RCC 7860 (cell line): Measurements from ENCODE around the gene PSTK.
A peak's percentile ranks its signal among the peaks of the same experiment; 100 is the strongest.

ENCODE experiments used
- DNase-seq: peaks from one replicate; pipeline ENCODE4 v3.0.0-alpha.2; 2015; ENCODE audit warnings: low spot score
- FAIRE-seq: peaks from 2 replicates; lab custom pipeline; 2012; peaks lifted over from hg19 to GRCh38; lab: Jason Lieb, UNC

Gene PSTK

DNA sequence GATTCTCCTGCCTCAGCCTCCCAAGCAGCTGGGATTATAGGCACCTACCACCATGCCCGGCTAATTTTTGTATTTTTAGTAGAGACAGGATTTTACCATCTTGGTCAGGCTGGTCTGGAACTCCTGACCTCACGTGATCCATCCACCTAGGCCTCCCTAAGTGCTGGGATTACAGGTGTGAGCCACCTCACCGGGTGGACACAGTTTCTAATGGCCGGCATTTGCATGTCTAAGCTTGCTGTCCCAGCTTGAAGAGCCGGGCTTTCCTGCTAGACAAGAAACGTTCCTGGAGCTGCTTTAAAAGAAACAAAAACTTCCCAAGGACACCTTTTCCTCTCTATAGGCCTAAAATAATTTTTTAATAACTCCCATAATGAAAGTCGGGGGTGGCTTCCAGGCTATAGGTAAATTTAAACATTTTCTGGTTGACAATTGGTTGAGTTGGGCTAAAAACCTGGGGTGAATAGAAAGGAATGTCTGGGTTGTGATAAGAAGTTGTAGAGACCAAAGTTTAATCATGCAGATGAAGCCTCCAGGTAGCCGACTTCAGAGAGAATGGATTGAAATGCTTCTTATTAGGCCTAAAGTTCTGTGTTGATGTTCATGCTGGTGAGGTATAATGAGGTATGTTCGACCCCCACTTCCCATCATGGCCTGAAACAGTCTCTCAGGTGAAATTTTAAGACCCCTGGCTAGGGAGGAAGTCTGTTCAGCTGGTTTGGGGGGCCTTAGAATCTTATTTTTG lies 37.4 kb downstream of the PSTK start:
- DNase-seq (no peak), FAIRE-seq (no peak)

GRCh38 chr10:123018531-123018930 lies 38.3 kb downstream of the PSTK start:
- DNase-seq: no peak
- FAIRE-seq: no peak

GRCh38 chr10:123019264-123019663 lies 39.1 kb downstream of the PSTK start:
- FAIRE-seq: no peak

GRCh38 chr10:123019941-123020703 lies 39.9 kb downstream of the PSTK start:
- FAIRE-seq (no peak), DNase-seq (no peak)

More at GRCh38 chr10:123019264-123019663, 39.1 kb downstream of the PSTK start:
- no peak for DNase-seq

DNA sequence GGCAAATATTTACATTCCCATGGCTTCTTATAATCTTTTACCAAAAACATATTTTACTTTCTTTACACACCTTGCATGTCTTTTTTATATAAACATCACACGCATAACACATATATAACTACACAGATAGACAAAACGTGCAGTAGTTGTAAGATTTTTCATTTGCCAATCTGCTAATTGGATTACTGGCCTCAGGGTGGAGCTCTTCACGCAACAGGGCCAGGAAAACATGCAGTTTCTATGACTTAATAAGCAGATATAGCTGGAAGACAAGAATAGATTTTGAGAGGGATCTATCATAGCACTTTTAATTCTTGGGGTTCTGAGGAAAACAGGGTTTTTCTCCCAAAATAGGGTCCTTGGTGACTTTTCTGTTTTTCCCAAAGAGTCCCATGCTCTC lies 41.3 kb downstream of the PSTK start:
- FAIRE-seq (no peak), DNase-seq (no peak)

DNA sequence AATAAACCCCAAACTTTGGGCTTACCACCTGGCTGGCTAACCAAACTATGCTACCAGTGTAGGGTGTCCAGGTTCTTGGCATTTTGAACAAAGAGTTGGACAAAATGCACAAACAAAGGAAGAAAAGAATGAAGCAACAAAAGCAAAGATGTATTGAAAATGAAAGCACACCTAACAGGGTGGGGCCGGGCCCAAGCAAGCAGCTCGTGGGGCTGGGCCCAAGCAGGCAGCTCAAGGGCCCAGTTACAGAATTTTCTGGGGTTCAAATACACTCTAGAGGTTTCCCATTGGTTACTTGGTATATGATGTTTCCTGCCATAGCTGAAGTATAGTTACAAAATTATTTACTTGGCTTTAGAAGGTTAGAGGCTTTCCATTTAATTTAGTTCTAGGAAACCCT lies 44.3 kb downstream of the PSTK start:
- FAIRE-seq: no peak
- no peak for DNase-seq

DNA sequence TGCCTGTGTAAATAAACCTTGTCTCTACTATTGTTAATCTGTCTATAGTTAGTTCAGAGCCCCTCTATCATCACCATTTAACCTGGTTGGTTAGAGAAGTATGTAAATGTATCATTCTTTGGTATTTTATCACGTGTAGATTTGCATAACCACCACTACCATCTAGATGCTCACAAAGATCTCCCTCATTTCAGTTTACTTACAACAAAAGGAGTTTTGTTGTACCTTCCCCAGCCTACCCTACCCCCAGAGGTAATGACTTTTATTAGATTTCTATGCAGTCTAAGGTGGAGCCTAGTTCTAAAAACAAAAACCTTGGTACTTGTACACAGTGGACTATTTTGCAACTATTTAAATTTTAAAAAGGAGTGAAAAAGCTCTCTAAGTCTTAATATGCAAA lies 46.1 kb downstream of the PSTK start:
- DNase-seq (no peak), FAIRE-seq (no peak)

- DNase-seq (peak; percentile 29), FAIRE-seq (peak; percentile 65)
Measured at GRCh38 chr10:123027861-123028260, 47.7 kb downstream of the PSTK start.

- FAIRE-seq: no peak
- DNase-seq: no peak
Measured at GRCh38 chr10:123031124-123031523, 50.9 kb downstream of the PSTK start.

DNA sequence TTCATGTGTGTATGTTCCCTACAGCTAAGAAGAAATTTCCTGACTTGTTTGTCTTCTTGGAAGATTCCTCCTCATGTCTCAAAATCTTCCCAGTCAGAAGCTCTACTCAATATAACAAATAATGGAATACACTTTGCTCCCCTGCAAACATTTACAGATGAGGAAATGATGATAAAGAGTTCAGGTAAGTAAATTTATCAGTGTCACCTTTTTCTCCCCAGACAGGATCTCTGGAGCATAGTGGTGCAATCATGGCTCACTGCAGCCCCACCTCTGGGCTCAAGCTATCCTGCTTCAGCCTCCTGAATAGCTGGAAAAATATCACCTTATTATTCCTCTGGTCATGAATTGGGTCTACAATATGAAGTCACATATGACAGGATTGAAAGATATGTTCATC lies 54.1 kb downstream of the PSTK start:
- DNase-seq (no peak), FAIRE-seq (no peak)

GRCh38 chr10:123035467-123036086 lies 55.4 kb downstream of the PSTK start:
- DNase-seq (no peak), FAIRE-seq (no peak)

DNA sequence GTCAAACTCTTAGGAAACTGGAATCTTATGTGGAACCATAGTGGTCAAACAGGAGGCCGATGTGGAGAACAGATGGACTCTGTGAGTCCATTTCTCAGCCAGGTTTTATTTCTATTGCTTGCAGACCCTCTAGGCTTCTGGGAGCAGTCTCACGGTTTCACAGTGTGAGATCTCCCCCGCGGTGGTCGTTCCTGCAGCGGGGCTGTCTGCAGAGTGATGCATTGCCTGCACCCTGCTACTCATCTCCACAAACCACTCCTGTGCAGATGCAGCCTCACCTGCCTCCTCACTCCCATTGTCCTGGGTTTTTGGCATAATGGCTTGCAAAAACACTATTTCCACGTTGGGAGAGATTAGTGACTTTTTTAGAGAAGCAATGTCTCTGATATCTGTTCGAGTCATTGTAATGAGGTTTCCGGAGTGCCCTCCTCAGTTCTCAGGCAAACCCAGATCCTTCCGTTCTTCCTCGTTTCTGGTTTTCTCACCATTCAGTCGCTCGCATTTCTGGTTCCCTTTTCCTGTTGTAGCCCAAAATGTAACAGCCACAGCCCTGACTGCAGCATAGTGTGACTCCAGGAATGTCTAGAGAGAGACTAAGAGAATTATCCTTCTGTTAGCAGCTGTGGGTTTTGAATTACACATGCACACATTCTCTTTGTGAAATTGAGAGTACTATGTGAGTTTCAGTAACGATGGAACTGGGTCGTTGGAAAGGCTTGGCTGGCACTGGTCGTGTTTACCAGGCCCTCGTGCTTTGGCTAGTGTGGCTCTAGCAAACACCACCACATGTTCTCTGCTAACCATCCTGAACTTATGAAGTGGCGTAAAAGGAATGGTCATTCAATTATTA lies 58.8 kb downstream of the PSTK start:
- no peak for FAIRE-seq
- DNase-seq: no peak

DNA sequence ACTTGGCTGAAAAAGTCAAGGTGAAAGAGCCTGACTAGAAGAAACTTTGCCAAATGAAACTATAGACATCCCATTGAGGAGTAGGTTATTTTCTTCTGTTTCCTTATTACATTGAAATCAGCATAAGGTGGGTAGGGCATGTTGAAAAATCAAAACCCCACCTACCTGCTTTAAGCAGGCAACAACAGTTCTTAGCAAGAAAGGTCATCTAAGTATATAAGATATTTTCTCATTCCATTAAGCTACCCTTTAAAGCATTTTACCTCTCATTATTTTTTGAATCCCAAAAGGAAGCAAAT lies 59.4 kb downstream of the PSTK start:
- no peak for FAIRE-seq
- DNase-seq: no peak
